Thyroid gland (tissue), 4 donors: ENCODE measurements around the gene PHLPP1. TPM values are rescaled to one million over a fixed set of nuclear protein-coding genes. Genes with fewer than 3 reads are reported as not detected.

Source experiments
- DNase-seq, 2 donors: peaks; one replicate each; pipeline ENCODE4 v3.0.0-alpha.2; 2019
- H3K27ac ChIP-seq, 3 donors: fragments of 200-600 bp; sonication (generic); 1 replicate in 2 of 3; 2 replicates in 1 of 3; pipeline ENCODE4 v1.5.1; 2016 to 2019; ENCODE audit warnings: mild to moderate bottlenecking in 1 of 3, moderate library complexity in 1 of 3
- H3K27me3 ChIP-seq: fragments of 200-600 bp; sonication (generic); one replicate; pipeline ENCODE4 v1.5.1; 2019
- H3K36me3 ChIP-seq, 2 donors: fragments of 200-600 bp; sonication (generic); one replicate each; pipeline ENCODE4 v1.5.1; 2016 to 2019
- H3K4me1 ChIP-seq, 2 donors: fragments of 200-600 bp; sonication (generic); one replicate each; pipeline ENCODE4 v1.5.1; 2017 to 2019
- H3K4me3 ChIP-seq, 3 donors: fragments of 200-600 bp; sonication (generic); replicated peaks in 1 of 3; 1 replicate in 2 of 3; 2 replicates in 1 of 3; pipeline ENCODE4 v1.5.1; 2016; ENCODE audit warnings: mild to moderate bottlenecking in 1 of 3
- H3K9me3 ChIP-seq: fragments of 200-600 bp; sonication (generic); one replicate; pipeline ENCODE4 v1.5.1; 2017
- CTCF ChIP-seq, 6 experiments: fragments of 200-600 bp in 3 of 6; fragments of 450-650 bp in 3 of 6; sonication (generic) in 3 of 6; IDR thresholded peaks; one replicate each; pipeline ENCODE4 v1.5.1; 2016 to 2019; ENCODE audit warnings: antibody characterized with exemption in 6 of 6, mild to moderate bottlenecking in 2 of 6, inconsistent platforms in 1 of 6, moderate library complexity in 1 of 6
- POLR2A ChIP-seq, 2 donors: fragments of 450-650 bp; IDR thresholded peaks; one replicate each; pipeline ENCODE4 v1.6.1; 2017; ENCODE audit warnings: antibody characterized with exemption in 2 of 2, mild to moderate bottlenecking in 2 of 2, moderate library complexity in 1 of 2
- WGBS, 2 donors: methylation state at CpG; one replicate each; pipeline ENCODE4 v1.1.5; 2017; 5-methylcytosine and 5-hydroxymethylcytosine counted together
- intact Hi-C: fragments of 100-400 bp; cut with DNase I; formaldehyde crosslinking; loops from one replicate; pipeline ENCODE4 v1.15.1; 2023
- total RNA-seq, 4 donors: library from RNA; depleted of rRNA; stranded (reverse); fragments of >200 nt; gene quantifications; one replicate each; pipeline ENCODE4 v1.2.3, GENCODE V29; 2016

Gene PHLPP1
- total RNA-seq, 4 donors from 2014 or later: 14.6 to 22.7 (median 20.4) TPM

GRCh38 chr18:62987055-62987830, 271.9 kb downstream of the PHLPP1 start:
- no peaks in the 10 kb centered on the region for H3K36me3 ChIP-seq
- no peaks in the 10 kb centered on the region for H3K9me3 ChIP-seq
- WGBS, 2 donors: 84% methylated on average over 16 to 19 of the region's 19 CpGs
- H3K4me3 ChIP-seq: no peak overlapping the region
- DNase-seq: no peak
- H3K4me1 ChIP-seq: peaks cover 4% of the 10 kb centered on the region in 2 donors
- intact Hi-C loops: no loop called here
- no peak overlapping the region for H3K27ac ChIP-seq
- no peak for TF ChIP-seq POLR2A (IDR thresholded peaks at IDR 0.05)
- no peak for TF ChIP-seq CTCF (IDR thresholded peaks at IDR 0.05)
- no peaks in the 10 kb centered on the region for H3K27me3 ChIP-seq

- no peak for DNase-seq
- TF ChIP-seq POLR2A (IDR thresholded peaks at IDR 0.05) (no peak), CTCF (IDR thresholded peaks at IDR 0.05) (no peak)
- Histone ChIP-seq H3K27me3 (no peaks in the 10 kb centered on the region), H3K9me3 (no peaks in the 10 kb centered on the region), H3K27ac (no peak overlapping the region), H3K4me1 (no peaks in the 10 kb centered on the region), H3K4me3 (no peak overlapping the region), H3K36me3 (no peaks in the 10 kb centered on the region)
- 91 to 92% methylated on average over 11 of the region's 11 CpGs for WGBS, 2 donors
- intact Hi-C loops: no loop called here
Observed at GRCh38 chr18:62987859-62988258, 272.5 kb downstream of the PHLPP1 start.

GRCh38 chr18:62988471-62988870, 273.1 kb downstream of the PHLPP1 start:
- WGBS, 2 donors: 68 to 84% methylated on average over 5 of the region's 5 CpGs
- H3K4me3 ChIP-seq: no peak overlapping the region
- intact Hi-C loops: no loop called here
- no peak for DNase-seq
- H3K36me3 ChIP-seq: no peaks in the 10 kb centered on the region
- H3K27me3 ChIP-seq: no peaks in the 10 kb centered on the region
- no peaks in the 10 kb centered on the region for H3K4me1 ChIP-seq
- H3K27ac ChIP-seq: no peak overlapping the region
- H3K9me3 ChIP-seq: no peaks in the 10 kb centered on the region
- TF ChIP-seq CTCF (IDR thresholded peaks at IDR 0.05) (no peak), POLR2A (IDR thresholded peaks at IDR 0.05) (no peak)

GRCh38 chr18:62989195-62989594, 273.9 kb downstream of the PHLPP1 start:
- no peaks in the 10 kb centered on the region for H3K9me3 ChIP-seq
- intact Hi-C loops: no loop called here
- 78 to 81% methylated on average over 7 of the region's 7 CpGs for WGBS, 2 donors
- H3K27ac ChIP-seq: no peak overlapping the region
- no peaks in the 10 kb centered on the region for H3K27me3 ChIP-seq
- no peaks in the 10 kb centered on the region for H3K4me1 ChIP-seq
- TF ChIP-seq CTCF (IDR thresholded peaks at IDR 0.05) (no peak), POLR2A (IDR thresholded peaks at IDR 0.05) (no peak)
- no peak for DNase-seq
- no peak overlapping the region for H3K4me3 ChIP-seq
- H3K36me3 ChIP-seq: no peaks in the 10 kb centered on the region

- 90 to 97% methylated on average over 1 of the region's 1 CpG for WGBS, 2 donors
- DNase-seq: no peak
- Histone ChIP-seq H3K4me3 (no peak overlapping the region), H3K9me3 (no peaks in the 10 kb centered on the region), H3K27me3 (no peaks in the 10 kb centered on the region), H3K4me1 (no peaks in the 10 kb centered on the region), H3K36me3 (no peaks in the 10 kb centered on the region), H3K27ac (no peak overlapping the region)
- TF ChIP-seq CTCF (IDR thresholded peaks at IDR 0.05): no peak
- no peak for TF ChIP-seq POLR2A (IDR thresholded peaks at IDR 0.05)
- intact Hi-C loops: no loop called here
Observed at GRCh38 chr18:62990653-62991052, 275.3 kb downstream of the PHLPP1 start.
